Liver (tissue), 9 donors: ENCODE data around the gene KLF16. TPM values are rescaled to one million over a fixed set of nuclear protein-coding genes. Genes with fewer than 3 reads are reported as not detected.
"Not testable (repeated sequence)": the region's sequence is repeated elsewhere in the genome, so short reads cannot be mapped to it uniquely, and the experiment has no call there.

Source experiments
- DNase-seq: peaks from one replicate; pipeline ENCODE4 v3.0.0-alpha.2; 2017; ENCODE audit warnings: low spot score
- H3K27ac ChIP-seq, 2 donors: one replicate each; pipeline ENCODE4 v1.7.0; 2013; ENCODE audit warnings: inconsistent platforms in 2 of 2, low read length in 2 of 2, control low read depth in 1 of 2, low read depth in 1 of 2, mild to moderate bottlenecking in 1 of 2
- H3K27me3 ChIP-seq, 4 donors: one replicate each; pipeline versions ENCODE4 v1.6.1 to v1.7.0; 2013; ENCODE audit warnings: low read length in 3 of 4, inconsistent platforms in 1 of 4, mild to moderate bottlenecking in 1 of 4, moderate library complexity in 1 of 4; ENCODE audit not compliant: control insufficient read depth in 4 of 4, insufficient read depth in 4 of 4
- H3K36me3 ChIP-seq, 4 donors: one replicate each; pipeline versions ENCODE4 v1.6.1 to v1.7.0; 2013; ENCODE audit warnings: low read length in 3 of 4, mild to moderate bottlenecking in 3 of 4, low read depth in 1 of 4, moderate library complexity in 1 of 4; ENCODE audit not compliant: control insufficient read depth in 4 of 4, insufficient read depth in 3 of 4
- H3K4me1 ChIP-seq, 4 donors: one replicate each; pipeline versions ENCODE4 v1.6.1 to v1.7.0; 2013; ENCODE audit warnings: low read length in 3 of 4, mild to moderate bottlenecking in 3 of 4, moderate library complexity in 1 of 4; ENCODE audit not compliant: control insufficient read depth in 4 of 4, insufficient read depth in 4 of 4
- H3K4me3 ChIP-seq, 3 donors: one replicate each; pipeline versions ENCODE4 v1.6.1 to v1.7.0; 2013; ENCODE audit warnings: low read length in 3 of 3, control low read depth in 1 of 3, low read depth in 1 of 3, mild to moderate bottlenecking in 1 of 3
- H3K9ac ChIP-seq, 2 donors: one replicate each; pipeline ENCODE4 v1.7.0; 2013; ENCODE audit warnings: low read length in 2 of 2, mild to moderate bottlenecking in 2 of 2, moderate library complexity in 2 of 2, control low read depth in 1 of 2, low read depth in 1 of 2
- H3K9me3 ChIP-seq, 4 donors: one replicate each; pipeline versions ENCODE4 v1.6.1 to v1.7.0; 2013; ENCODE audit warnings: low read length in 3 of 4; ENCODE audit not compliant: control insufficient read depth in 4 of 4
- ATF3 ChIP-seq: IDR thresholded peaks from 2 replicates; pipeline ENCODE4 v1.6.1; 2016; ENCODE audit warnings: antibody characterized with exemption
- CTCF ChIP-seq: fragments of 150-350 bp; IDR thresholded peaks from 2 replicates; pipeline ENCODE4 v1.5.1; 2017; ENCODE audit warnings: improper control_type of control experiment, low read depth, low read length; ENCODE audit not compliant: missing input control
- EGR1 ChIP-seq, 2 donors: IDR thresholded peaks; 2 replicates each; pipeline ENCODE4 v1.6.1; 2016 to 2018; ENCODE audit warnings: antibody characterized with exemption in 2 of 2, low read depth in 2 of 2
- FOXA1 ChIP-seq: IDR thresholded peaks from 2 replicates; pipeline ENCODE4 v1.6.1; 2016; ENCODE audit warnings: antibody characterized with exemption
- FOXA2 ChIP-seq: IDR thresholded peaks from 2 replicates; pipeline ENCODE4 v1.6.1; 2016; ENCODE audit warnings: antibody characterized with exemption
- GABPA ChIP-seq, 2 donors: IDR thresholded peaks in 1 of 2; conservative IDR thresholded peaks in 1 of 2; 2 replicates each; pipeline ENCODE4 v1.6.1; 2016; ENCODE audit warnings: antibody characterized with exemption in 2 of 2, mild to moderate bottlenecking in 1 of 2, moderate library complexity in 1 of 2
- HNF4A ChIP-seq, 2 donors: conservative IDR thresholded peaks; 2 replicates each; pipeline ENCODE4 v1.6.1; 2016; ENCODE audit warnings: antibody characterized with exemption in 2 of 2, mild to moderate bottlenecking in 2 of 2
- HNF4G ChIP-seq: IDR thresholded peaks from 2 replicates; pipeline ENCODE4 v1.6.1; 2016; ENCODE audit warnings: antibody characterized with exemption
- JUND ChIP-seq, 2 donors: IDR thresholded peaks; 2 replicates each; pipeline ENCODE4 v1.6.1; 2016; ENCODE audit warnings: antibody characterized with exemption in 2 of 2
- MAX ChIP-seq: IDR thresholded peaks from 2 replicates; pipeline ENCODE4 v1.6.1; 2016; ENCODE audit warnings: antibody characterized with exemption
- NR2F2 ChIP-seq: IDR thresholded peaks from 2 replicates; pipeline ENCODE4 v1.6.1; 2016; ENCODE audit warnings: antibody characterized with exemption
- RAD21 ChIP-seq, 2 donors: IDR thresholded peaks; 2 replicates each; pipeline ENCODE4 v1.6.1; 2016; ENCODE audit warnings: antibody characterized with exemption in 2 of 2, mild to moderate bottlenecking in 2 of 2
- REST ChIP-seq: IDR thresholded peaks from 2 replicates; pipeline ENCODE4 v1.6.1; 2016; ENCODE audit warnings: antibody characterized with exemption, mild to moderate bottlenecking
- RXRA ChIP-seq, 2 donors: IDR thresholded peaks; 2 replicates each; pipeline ENCODE4 v1.6.1; 2017 to 2018; ENCODE audit warnings: antibody characterized with exemption in 2 of 2, mild to moderate bottlenecking in 1 of 2
- SP1 ChIP-seq: IDR thresholded peaks from 2 replicates; pipeline ENCODE4 v1.6.1; 2018; ENCODE audit warnings: antibody characterized with exemption, mild to moderate bottlenecking
- TAF1 ChIP-seq: conservative IDR thresholded peaks from 2 replicates; pipeline ENCODE4 v1.6.1; 2016; ENCODE audit warnings: antibody characterized with exemption, mild to moderate bottlenecking
- YY1 ChIP-seq: IDR thresholded peaks from 2 replicates; pipeline ENCODE4 v1.6.1; 2016; ENCODE audit warnings: antibody characterized with exemption, mild to moderate bottlenecking
- ZBTB33 ChIP-seq: IDR thresholded peaks from 2 replicates; pipeline ENCODE4 v1.6.1; 2016; ENCODE audit warnings: antibody characterized with exemption
- WGBS: extraction: QIAGEN DNeasy Blood & Tissue Kit; methylation state at CpG from one replicate; pipeline ENCODE4 v1.1.7; 2013; 5-methylcytosine and 5-hydroxymethylcytosine counted together
- polyA plus RNA-seq, 2 donors: library from polyadenylated mRNA; stranded (reverse) in 1 of 2; unstranded in 1 of 2; fragments of 200-250 nt in 1 of 2; fragments of >200 nt in 1 of 2; fragmentation: Nextera tagmentation in 1 of 2; extraction: Ambion mirVana in 1 of 2; gene quantifications; one replicate each; pipeline versions ENCODE4 v1.2.1 to v1.2.3, GENCODE V29; 2013 to 2015
- total RNA-seq, 2 donors: library from RNA; depleted of rRNA; stranded (reverse); fragments of >200 nt; gene quantifications; one replicate each; pipeline ENCODE4 v1.2.3, GENCODE V29; 2014
- donor health status: healthy.
- donor health status: healthy.
- donor health status: healthy.
- donor health status: healthy.
- donor health status: healthy.

The KLF16 gene
- total and polyA plus RNA-seq, 4 donors = 1.2 to 14.8 (median 6.0) TPM

- TF ChIP-seq RXRA (IDR thresholded peaks at IDR 0.05) (no peak), ATF3 (no peak)
These were observed 18.9 kb upstream of the KLF16 start (continued) for GRCh38 chr19:1882089-1882785.

- H3K36me3 ChIP-seq, H3K27me3 ChIP-seq, H3K9me3 ChIP-seq, DNase-seq, H3K9ac ChIP-seq: not testable (repeated sequence)
- whole genome bisulfite sequencing = 80% methylated on average over 44 of the region's 44 CpGs
- Histone ChIP-seq H3K4me3 (peak overlapping the region in 1 of 3 donors; percentile 6), H3K27ac (peak overlapping the region; percentile 6 to 50), H3K4me1 (peaks cover 5 to 36% (median 25%) of the 10 kb centered on the region in 4 donors)
These were observed 18.2 kb upstream of the KLF16 start for GRCh38 chr19:1881393-1882088.

GRCh38 chr19:1880611-1881392 lies 17.4 kb upstream of the KLF16 start:
- no peak overlapping the region for H3K9ac ChIP-seq
- no peak overlapping the region for H3K4me3 ChIP-seq
- WGBS = 90% methylated on average over 35 of the region's 35 CpGs
- no peaks in the 10 kb centered on the region for H3K27me3 ChIP-seq
- TF ChIP-seq HNF4G (no peak), ZBTB33 (no peak), EGR1 (IDR thresholded peaks at IDR 0.05; ENCODE audit: low read depth in 2 of 2) (no peak), GABPA (IDR thresholded peaks at IDR 0.05 in 1 of 2, conservative IDR thresholded peaks at IDR 0.05 in 1 of 2) (no peak), ATF3 (no peak), RXRA (IDR thresholded peaks at IDR 0.05) (no peak), CTCF (no peak), MAX (no peak), RAD21 (IDR thresholded peaks at IDR 0.05) (no peak), SP1 (no peak), FOXA1 (no peak), FOXA2 (no peak), JUND (IDR thresholded peaks at IDR 0.05) (no peak), YY1 (no peak), REST (no peak), TAF1 (no peak), HNF4A (conservative IDR thresholded peaks at IDR 0.05) (no peak), NR2F2 (no peak)
- peaks cover 0 to 4% (median 2%) of the 10 kb centered on the region in 4 donors for H3K36me3 ChIP-seq
- DNase-seq = no peak
- peaks cover 7 to 41% (median 27%) of the 10 kb centered on the region in 4 donors for H3K4me1 ChIP-seq
- no peak overlapping the region for H3K27ac ChIP-seq
- H3K9me3 ChIP-seq = no peaks in the 10 kb centered on the region
